Femur (tissue), 1 donor: ENCODE data around the gene NAV3.

Source experiments
- DNase-seq: peaks from one replicate; pipeline ENCODE4 v3.0.0-alpha.2; 2017

The NAV3 gene

GRCh38 chr12:77925536-77926108 lies 94.9 kb downstream of the NAV3 start:
- peak; percentile 85 for DNase-seq

DNA sequence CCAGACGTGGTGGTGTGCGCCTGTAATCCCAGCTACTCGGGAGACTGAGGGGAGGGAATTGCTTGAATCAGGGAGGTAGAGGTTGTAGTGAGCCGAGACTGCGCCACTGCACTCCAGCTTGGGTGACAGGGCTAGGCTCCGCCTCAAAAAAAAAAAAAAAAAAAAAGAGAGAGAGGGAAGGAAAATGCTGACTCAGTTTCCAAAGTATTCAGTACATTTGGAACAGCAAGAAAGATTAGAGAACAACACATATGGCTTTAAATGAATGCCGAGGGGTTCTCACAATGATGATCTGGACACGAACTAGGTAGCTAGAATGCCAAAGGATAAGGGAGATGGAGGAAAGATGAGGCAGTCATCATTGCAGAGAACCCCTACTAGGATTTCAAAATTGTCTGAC lies 97.4 kb downstream of the NAV3 start:
- DNase-seq, result no peak

DNA sequence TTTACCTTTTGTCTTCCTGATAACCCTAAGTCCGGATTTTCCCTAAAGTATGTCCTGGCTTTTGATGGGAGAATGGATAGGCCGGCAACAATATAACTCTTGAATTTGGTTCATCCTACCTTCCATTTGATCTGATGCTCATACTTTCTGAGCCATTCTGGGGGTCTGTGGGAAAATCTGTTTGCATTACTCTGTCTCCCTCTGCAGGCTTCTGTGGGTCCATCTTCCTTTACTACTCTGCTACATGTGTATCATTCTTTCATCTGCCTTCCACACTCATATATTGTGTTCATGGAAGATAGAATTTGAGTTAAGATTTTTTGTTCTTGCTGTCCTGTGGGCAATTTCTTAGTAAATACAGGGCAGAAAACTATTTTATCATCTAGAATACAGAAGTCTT lies 101.5 kb downstream of the NAV3 start:
- no peak for DNase-seq

DNA sequence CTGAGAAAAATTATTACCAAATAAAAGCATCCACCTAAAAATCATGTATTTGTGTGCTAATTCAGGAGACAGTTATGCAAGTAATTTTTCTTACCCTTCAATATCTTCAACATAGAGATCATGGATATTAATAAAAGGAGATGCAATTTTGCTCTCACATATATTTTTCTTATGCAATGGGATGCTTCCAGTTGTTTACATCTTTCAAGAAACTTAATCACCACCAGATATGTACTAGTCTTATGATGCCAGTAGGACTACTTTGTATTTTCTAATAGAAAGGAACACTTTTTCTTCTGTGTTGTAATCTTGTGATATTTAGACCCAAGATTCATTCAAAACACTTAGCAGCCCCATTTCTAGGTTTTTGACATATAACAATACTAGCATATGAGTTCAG lies 107.6 kb downstream of the NAV3 start:
- DNase-seq, result no peak

DNA sequence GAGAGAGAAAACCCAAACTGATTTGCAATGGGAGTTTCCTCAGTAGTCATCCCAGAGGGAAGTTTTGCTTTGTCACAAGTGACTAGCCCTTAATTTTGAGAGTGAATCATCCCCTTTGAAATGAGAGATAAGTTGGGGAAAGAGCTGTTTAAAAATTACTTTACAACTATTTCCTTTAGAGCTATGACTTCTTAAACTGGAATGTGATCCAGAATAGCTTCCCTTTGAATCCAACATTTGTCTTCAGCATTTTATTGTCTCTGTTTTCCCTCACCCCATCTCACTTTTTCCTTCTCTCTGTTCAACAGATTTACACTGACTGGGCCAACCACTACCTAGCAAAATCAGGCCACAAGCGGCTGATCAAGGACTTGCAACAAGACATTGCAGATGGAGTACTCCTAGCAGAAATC lies 109.3 kb downstream of the NAV3 start:
- DNase-seq, result no peak

GRCh38 chr12:77940567-77940966 lies 109.9 kb downstream of the NAV3 start:
- no peak for DNase-seq

DNA sequence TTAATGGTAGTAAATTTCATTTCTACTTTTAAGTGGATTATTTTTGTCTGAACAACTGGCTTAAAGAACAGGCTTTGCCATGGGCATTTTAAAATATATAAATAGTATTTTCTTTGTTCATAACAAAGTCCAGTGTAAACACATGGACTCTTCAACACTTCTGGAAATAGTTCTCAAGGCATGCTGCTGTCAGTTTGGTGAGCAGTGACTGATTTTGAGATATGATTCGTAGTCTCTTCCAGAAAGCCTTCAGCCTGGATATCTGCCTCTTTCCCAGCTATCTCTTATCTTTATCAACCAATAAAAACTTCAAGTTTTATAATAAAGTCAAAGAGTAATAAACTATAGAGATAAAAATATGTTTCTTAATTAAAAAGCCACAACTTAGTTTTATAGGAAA lies 110.7 kb downstream of the NAV3 start:
- DNase-seq, result no peak

GRCh38 chr12:77943466-77943865 lies 112.8 kb downstream of the NAV3 start:
- DNase-seq, result no peak

DNA sequence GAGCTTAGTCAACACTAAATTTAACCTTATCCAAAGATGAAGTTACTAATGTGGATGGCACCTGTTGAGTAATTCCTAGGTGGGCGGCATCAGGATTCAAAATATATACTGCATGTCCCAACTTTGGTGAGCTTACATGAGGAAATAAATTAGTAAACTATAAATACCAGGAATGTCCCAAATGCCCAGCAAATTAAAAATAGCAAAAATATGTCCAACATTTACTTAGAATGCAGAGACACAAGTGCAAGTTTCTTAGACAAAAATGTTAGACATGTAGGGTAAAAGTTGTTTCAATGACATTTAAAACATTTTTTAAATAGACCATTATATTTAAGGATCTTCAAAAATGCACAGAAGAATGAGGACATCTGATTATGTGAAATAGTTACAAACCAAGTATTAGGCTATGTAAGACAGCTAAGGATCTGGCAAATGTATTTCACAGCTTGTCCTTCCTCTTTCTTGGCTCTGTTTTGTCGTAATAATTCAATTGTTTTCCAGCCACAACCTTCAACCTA lies 115.9 kb downstream of the NAV3 start:
- DNase-seq, result no peak

DNA sequence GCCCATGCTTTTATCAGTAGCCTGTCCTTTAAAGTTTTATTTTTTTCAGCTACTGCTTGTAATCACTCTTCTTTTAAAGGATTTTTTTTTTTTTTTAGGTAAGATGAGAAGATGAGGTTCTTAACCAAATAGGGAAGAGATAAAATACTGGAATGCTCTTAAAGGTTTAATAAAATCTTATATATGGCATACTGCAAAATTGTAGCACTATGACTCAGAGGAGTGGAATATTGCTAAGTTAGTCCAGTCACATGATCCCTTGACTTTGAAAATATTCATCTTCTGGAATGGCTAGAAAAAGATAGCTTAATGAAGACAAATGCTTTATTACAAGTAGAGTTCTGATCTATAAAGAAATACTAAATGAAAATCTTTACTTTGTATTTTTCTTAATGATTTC lies 116.6 kb downstream of the NAV3 start:
- no peak for DNase-seq

GRCh38 chr12:77947746-77948145 lies 117.1 kb downstream of the NAV3 start:
- no peak for DNase-seq

- DNase-seq, result no peak
Measured at GRCh38 chr12:77949943-77950342, 119.2 kb downstream of the NAV3 start.

- no peak for DNase-seq
Measured at GRCh38 chr12:77953528-77954205, 123.0 kb downstream of the NAV3 start.

DNA sequence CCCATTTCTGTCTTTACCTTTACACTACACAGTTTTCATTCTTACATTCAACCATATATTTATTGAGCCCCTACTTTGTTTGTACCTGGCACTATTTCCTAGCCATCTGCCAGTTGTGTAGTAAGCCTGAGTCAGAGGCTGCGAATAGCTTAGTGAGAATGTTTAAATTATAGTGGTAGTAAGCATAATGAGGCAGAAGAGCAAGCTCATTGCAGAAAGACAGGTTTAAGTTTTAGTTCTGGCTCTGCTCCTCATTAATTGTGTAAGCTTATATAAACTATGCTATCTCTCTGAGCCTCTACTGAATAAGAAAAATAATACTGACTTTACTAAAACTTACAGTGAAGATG lies 123.5 kb downstream of the NAV3 start:
- no peak for DNase-seq

DNA sequence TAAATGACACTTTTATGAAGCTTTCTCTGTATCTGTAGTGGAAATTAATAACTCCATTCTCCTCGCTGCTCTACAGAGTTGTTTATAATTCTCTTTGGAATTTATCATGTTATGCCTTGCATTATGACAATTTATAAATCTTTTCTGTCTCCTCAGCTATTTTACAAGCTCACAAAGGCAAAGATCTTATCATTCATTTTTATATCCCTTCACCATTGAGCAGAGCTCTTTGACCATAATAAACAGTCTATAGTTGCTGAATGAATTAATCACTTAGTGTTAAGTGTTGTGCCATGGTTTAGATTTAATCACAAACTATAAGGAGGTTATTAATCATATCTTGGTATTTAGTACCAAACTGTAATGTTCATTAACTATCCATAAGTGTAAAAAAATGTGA lies 126.4 kb downstream of the NAV3 start:
- DNase-seq, result no peak

GRCh38 chr12:77963576-77964178 lies 133.0 kb downstream of the NAV3 start:
- no peak for DNase-seq

DNA sequence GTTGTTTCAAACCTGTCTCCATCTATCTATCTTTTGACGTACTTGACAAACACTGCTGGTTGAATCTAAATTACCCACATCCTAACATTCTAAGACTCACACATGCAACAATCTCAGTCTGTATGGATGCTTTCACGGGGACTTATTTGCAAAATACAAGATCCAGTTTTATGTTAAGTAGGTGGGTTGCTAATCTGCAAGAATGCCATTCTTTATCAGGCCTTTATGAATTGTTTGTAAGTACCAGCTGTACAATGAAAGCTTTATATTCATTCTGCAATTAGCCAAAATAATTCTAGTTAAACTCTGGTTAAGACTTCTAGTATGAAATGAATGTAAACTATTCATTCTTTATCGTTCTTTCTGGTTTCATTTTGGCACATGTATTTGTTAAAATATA lies 135.1 kb downstream of the NAV3 start:
- DNase-seq, result no peak

DNA sequence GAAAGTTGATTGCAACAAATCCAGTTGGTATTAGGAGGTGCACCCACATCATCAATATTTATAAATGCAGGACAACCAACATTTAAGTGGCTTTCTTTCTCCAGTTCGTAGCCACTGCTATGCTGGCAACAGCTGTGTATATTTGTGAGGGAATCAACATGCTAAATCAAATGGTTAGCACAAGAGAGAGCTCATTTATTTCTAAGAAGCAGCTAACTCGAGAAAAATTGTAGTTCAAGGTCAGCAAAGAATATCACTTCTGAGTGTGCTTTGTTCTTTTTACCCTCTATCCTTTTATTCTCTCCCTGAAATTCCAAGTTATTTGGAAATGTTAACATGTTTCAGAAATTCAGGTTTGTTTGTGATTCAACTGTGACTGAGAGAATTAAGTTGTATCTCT lies 137.3 kb downstream of the NAV3 start:
- no peak for DNase-seq

GRCh38 chr12:77968571-77968970 lies 137.9 kb downstream of the NAV3 start:
- DNase-seq, result no peak

DNA sequence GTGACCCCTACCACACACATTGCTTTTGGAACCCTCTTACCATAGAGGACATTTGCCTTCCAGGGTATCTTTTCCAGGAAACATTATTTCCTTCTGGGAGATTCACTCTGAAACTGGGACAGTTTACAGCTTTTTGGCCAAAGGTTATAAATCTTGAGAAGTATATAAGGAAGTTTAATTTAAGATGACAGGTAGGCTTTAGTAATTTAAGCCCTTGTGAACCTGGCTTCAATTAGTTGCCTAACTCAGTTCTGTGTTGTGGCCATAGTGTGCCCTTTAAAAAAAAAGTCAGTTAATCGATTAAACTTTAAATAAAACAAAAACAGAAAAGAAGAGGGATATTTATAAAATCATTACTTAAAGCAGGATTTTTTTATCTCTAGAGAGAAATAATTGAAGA lies 142.9 kb downstream of the NAV3 start:
- no peak for DNase-seq

DNA sequence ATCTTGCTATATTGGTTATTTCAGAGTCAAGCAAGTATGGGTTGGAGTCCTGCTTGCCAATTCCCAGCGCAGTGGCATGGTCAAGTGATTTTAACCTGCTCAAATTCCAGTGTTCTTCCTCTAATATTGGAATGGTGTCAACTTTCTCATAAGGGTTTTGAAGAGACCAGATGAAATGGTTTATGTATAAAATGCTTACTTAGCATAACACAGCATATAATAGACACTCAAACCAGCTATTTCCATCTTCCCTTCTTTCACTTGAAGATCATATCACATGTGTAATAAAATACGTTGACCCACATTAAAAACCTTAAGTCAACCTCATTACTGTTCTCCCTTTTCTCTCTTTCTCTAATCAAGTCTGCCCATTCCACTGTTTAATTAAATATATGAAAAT lies 144.0 kb downstream of the NAV3 start:
- DNase-seq, result no peak

DNA sequence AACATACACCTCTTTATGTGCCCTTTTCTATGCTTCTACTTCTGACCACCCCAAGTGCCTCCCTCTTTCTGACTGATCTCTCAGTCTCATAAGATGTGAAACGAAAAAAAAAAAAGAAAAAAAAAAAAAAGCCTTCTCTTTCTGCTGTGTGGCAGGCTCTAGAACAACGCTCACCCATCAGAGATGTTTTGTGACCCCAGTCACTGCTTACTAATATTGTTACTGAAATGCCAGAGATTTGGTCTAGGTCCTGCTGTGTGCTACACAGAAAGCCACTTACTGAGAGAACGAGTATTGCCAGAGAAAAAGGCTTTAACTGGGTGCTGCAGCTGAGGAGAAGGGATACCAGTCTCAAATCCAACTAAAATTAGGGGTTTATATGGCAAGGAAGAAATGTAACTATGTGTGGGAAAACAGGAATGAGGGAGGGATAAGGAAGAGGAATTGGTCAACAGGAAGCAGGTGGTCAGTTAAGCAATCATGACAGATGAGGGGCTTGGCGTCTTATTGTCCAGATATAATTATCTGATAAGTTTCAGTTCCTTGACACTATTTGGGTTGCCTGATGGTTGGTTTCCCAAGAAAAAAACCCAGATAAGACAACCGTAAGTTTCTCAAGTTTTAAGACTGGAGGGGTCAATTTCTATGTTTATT lies 149.0 kb downstream of the NAV3 start:
- no peak for DNase-seq

- no peak for DNase-seq
Measured at GRCh38 chr12:77980782-77981181, 150.1 kb downstream of the NAV3 start.

GRCh38 chr12:77983859-77984258 lies 153.2 kb downstream of the NAV3 start:
- DNase-seq, result no peak
